ENCODE results near the gene KLHDC8B.
A peak's percentile ranks its signal among the peaks of the same experiment; 100 is the strongest.

The KLHDC8B gene

DNA sequence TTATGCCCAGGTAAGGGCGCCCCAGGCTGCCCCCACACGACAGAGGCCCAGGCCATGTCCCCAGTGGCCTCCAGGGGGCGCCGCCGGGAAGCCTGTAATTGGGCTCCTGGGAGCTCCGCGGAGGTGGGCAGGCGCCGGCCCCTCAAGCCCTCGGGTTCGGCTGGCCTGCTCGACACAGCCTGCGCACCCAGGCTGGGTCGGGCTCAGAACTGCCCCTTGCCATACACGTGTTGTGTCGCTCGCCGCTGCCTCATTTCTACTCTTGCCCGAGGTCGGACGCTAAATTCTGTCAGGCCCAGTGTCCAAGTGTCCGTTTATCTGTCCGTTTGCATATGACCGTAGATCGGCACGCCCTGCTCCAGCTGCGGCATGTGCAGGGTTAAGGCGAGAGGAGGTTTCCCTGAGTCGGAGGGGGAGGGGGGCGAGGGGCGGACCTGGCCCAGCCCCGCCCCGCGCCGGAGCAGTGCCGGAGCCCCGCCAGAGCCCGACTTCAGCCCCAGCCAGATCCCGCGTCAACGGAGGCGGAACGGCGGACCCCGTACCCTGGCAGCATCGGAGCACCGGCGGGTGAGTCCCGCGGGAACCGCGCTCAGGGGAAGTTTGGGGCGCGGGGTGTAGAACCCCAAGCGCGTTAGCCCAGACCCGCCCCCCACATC is at the start of gene KLHDC8B:
Gene KLHDC8B, plus strand, starts transcription at position 480 of the 656 bp plus-strand sequence. CDS start 1,172 bp downstream, outside the sequence.
- Histone ChIP-seq H3K36me3 (peaks cover 0 to 40% (median 0%) of the 10 kb centered on the region in 11 experiments; a peak in 4 of 22 replicates), H3K27me3 (no peaks in the 10 kb centered on the region; a peak in 1 of 22 replicates), H3K27ac (peak within 1 kb of the TSS; percentile 47 to 76 (median 69)), H3K4me2 (peak within 1 kb of the TSS; percentile 84 to 100 (median 96)), H3K4me3 (peak within 1 kb of the TSS; percentile 59 to 93 (median 66)), H4K20me1 (peaks cover 0 to 32% (median 0%) of the 10 kb centered on the region in 11 experiments; a peak in 4 of 22 replicates), H3K9me3 (replicated peaks in 1 of 11) (0 out of 22 replicates have a peak, but pooled peaks cover 0 to 4% (median 0%) of the 10 kb centered on the region in 11 experiments), H3K4me1 (peaks cover 59 to 71% (median 67%) of the 10 kb centered on the region in 10 experiments), H3K9ac (peak within 1 kb of the TSS; percentile 66 to 96 (median 79))
- no peak for TF ChIP-seq Cebpa-rat (IDR thresholded peaks at IDR 0.05)

DNA sequence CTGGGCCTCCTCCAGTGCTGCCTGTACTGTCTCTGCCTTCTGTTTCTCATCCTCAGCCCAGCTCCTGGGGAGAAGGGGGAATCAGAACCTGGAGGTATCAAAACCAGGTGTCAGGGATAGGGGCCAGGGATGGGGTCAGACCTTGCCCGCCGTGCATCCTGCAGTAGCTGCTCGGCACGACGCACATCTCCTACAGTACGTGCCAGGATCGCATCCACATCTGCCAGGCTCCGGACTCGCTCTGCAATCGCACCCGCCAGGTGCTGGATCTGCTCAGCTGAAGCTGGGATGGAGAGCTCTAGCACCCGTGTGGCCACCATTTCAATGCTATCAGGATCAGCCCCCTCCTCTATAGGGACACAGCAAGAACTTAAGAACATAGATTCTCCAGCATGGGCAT is 49.4 kb upstream of the KLHDC8B start:
- H3K9me3 ChIP-seq (replicated peaks in 1 of 11) = no peaks in the 10 kb centered on the region
- peak overlapping the region in 2 of 11 experiments; percentile 96 to 98; a peak in 3 of 22 replicates for H3K9ac ChIP-seq
- H3K36me3 ChIP-seq = peaks cover 19 to 25% (median 21%) of the 10 kb centered on the region in 11 experiments
- no peak for TF ChIP-seq Cebpa-rat (IDR thresholded peaks at IDR 0.05)
- peaks cover 16 to 24% (median 21%) of the 10 kb centered on the region in 10 experiments for H3K4me1 ChIP-seq
- no peaks in the 10 kb centered on the region for H3K27me3 ChIP-seq
- peak overlapping the region in 2 of 11 experiments; percentile 90 to 97; a peak in 2 of 22 replicates for H3K27ac ChIP-seq
- H3K4me2 ChIP-seq = no peak overlapping the region; a peak in 1 of 22 replicates
- no peak overlapping the region for H3K4me3 ChIP-seq
- peaks cover 0 to 8% (median 0%) of the 10 kb centered on the region in 11 experiments; a peak in 5 of 22 replicates for H4K20me1 ChIP-seq

DNA sequence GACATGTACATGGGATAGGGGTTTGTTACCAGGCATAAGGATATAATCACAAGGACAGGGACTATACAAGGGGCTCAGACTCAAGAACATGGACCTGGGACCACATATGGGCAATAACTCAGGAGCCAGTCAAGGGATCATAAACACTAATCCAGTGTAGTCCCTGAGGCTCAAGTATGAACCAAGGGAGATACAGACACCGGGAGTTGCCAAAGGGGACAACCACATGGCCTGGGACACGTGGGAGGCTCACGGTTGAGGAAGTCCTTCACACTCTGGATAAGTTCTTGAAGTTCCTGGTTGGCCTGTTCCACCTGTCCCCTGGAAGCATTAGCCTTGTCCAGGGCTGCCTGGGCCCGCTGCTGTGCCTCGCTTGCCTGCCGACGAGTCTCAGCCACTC is 48.9 kb upstream of the KLHDC8B start:
- Histone ChIP-seq H3K9ac (no peak overlapping the region), H4K20me1 (peaks cover 0 to 6% (median 0%) of the 10 kb centered on the region in 11 experiments; a peak in 2 of 22 replicates), H3K4me3 (no peak overlapping the region), H3K27ac (no peak overlapping the region; a peak in 1 of 22 replicates), H3K36me3 (peaks cover 15 to 21% (median 17%) of the 10 kb centered on the region in 11 experiments), H3K4me2 (no peak overlapping the region), H3K4me1 (peaks cover 16 to 24% (median 21%) of the 10 kb centered on the region in 10 experiments), H3K9me3 (replicated peaks in 1 of 11) (no peaks in the 10 kb centered on the region), H3K27me3 (no peaks in the 10 kb centered on the region)
- no peak for TF ChIP-seq Cebpa-rat (IDR thresholded peaks at IDR 0.05)

DNA sequence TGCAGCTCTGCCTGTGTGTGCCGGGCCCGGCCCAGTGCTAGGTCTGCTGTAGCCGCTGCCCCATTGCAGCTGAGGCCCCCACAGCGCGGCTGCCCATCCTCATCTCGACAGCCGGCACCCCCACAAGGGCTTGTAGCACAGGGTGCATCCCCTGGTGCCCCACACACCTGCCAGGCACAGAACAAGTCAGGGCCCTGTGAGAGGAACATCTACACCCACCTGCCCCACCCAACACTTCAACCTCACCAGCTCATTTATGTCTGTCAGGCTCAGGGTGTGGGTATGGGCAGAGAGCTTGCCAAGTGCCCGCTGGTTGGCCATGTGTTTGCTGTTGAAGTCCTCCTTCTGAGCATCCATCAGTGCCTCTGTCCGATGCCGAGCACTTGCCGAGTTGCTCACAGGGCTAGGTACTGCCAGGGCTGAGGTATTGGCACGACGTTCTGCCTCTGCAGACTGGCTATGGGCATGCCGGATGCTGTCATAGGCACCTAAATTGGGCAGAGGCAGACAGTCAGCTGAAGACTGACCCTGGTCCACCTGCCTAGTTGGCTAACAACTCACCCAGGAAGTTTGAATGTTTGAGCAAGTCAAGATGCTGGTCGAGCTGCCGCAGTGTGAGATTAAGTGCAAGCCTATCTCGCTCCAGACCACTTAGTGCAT is 48.4 kb upstream of the KLHDC8B start:
- TF ChIP-seq Cebpa-rat (IDR thresholded peaks at IDR 0.05) = no peak
- Histone ChIP-seq H3K9ac (no peak overlapping the region), H3K4me3 (no peak overlapping the region), H3K27me3 (no peaks in the 10 kb centered on the region), H3K27ac (no peak overlapping the region), H3K4me2 (no peak overlapping the region), H4K20me1 (peaks cover 0 to 6% (median 0%) of the 10 kb centered on the region in 11 experiments; a peak in 1 of 22 replicates), H3K36me3 (peaks cover 10 to 15% (median 11%) of the 10 kb centered on the region in 11 experiments), H3K4me1 (peaks cover 16 to 24% (median 21%) of the 10 kb centered on the region in 10 experiments), H3K9me3 (replicated peaks in 1 of 11) (no peaks in the 10 kb centered on the region)

DNA sequence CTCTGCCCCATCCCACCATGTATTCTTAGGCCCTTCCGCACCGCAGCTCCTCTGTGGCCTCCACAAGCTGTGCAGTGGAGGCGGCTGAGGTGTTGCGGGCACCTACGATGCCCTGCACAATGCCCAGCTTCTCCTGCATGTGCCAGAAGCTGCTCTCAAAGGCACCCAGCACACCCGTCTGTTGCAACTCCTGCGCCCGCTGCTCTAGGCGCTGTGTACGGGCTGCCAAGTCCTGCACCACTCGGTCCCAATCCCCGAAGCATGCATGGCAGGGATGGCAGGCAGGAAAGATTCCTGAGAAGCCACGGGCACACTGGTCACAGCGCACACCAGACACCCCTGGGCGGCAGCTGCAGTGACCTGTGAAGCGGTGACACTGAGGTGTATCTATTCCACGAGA is 47.7 kb upstream of the KLHDC8B start:
- Histone ChIP-seq H3K4me1 (peaks cover 12 to 23% (median 20%) of the 10 kb centered on the region in 10 experiments), H3K9me3 (replicated peaks in 1 of 11) (no peaks in the 10 kb centered on the region), H3K27me3 (no peaks in the 10 kb centered on the region), H3K4me3 (no peak overlapping the region), H3K4me2 (no peak overlapping the region), H4K20me1 (peaks cover 0 to 5% (median 0%) of the 10 kb centered on the region in 11 experiments; a peak in 1 of 22 replicates), H3K9ac (no peak overlapping the region), H3K36me3 (peaks cover 3 to 9% (median 5%) of the 10 kb centered on the region in 11 experiments; a peak in 20 of 22 replicates), H3K27ac (no peak overlapping the region)
- TF ChIP-seq Cebpa-rat (IDR thresholded peaks at IDR 0.05) = no peak

DNA sequence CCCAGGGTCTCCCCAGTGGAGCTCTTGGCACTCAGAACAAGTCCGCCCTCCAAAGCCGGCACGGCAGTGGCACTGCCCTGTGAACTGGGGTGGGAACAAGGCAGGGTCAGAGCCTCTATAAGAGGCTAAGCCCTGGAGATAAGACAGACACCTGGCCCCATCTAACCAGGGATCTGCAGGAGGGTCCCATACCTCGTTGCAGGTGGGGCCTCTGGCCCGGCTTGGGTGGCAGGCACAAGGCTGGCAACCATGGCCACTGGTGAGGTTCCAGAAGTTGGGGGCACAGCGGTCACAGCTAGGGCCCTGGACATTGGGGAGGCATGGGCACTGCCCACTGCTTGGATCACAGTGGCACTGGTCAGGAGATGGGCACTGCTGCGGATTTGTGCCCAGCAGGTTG is 47.2 kb upstream of the KLHDC8B start:
- H3K36me3 ChIP-seq = peaks cover 0 to 4% (median 0%) of the 10 kb centered on the region in 11 experiments; a peak in 4 of 22 replicates

DNA sequence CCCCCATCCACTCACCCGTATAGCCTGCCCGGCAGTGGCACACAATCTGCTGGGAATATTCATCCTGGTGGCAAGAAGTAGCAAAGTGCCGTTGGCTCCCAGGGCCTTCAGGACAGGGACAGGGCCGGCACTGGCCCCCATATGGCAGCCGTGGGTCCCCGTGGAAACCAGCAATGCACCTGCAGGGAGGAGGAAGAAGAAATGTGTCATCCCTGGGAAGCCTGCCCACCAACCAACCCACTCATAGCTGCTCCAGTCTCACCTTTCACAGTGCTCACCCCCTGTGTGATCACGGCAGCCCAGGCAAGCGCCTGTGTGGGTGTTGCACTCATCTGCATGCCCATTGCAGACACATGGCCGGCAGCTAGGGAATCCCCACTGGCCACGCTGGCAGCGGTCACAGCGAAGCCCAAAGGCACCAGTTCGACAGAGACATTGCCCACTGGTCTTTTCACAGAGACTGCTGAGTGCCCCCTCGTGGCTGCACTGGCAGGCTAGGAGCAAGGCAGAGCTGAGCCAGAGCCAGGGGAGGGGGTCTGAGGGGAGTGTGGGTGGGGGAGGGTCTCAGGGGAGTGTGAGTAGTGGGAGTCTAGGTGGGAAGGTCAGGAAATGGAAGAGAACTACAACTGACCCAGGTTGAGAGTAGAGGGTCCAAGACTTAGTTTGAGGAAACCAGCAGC is 46.3 kb upstream of the KLHDC8B start:
- Histone ChIP-seq H3K36me3 (no peaks in the 10 kb centered on the region), H3K9ac (no peak overlapping the region), H3K4me1 (peaks cover 0 to 16% (median 6%) of the 10 kb centered on the region in 10 experiments; a peak in 14 of 20 replicates), H3K27ac (no peak overlapping the region), H3K27me3 (no peaks in the 10 kb centered on the region), H3K4me2 (no peak overlapping the region), H3K4me3 (no peak overlapping the region), H4K20me1 (no peaks in the 10 kb centered on the region), H3K9me3 (replicated peaks in 1 of 11) (no peaks in the 10 kb centered on the region)
- TF ChIP-seq Cebpa-rat (IDR thresholded peaks at IDR 0.05) = no peak

More for the DNA sequence above, 47.2 kb upstream of the KLHDC8B start:
- Histone ChIP-seq H3K4me3 (no peak overlapping the region), H3K4me1 (peaks cover 7 to 23% (median 15%) of the 10 kb centered on the region in 10 experiments), H3K9me3 (replicated peaks in 1 of 11) (no peaks in the 10 kb centered on the region), H3K27ac (no peak overlapping the region), H3K9ac (no peak overlapping the region), H4K20me1 (no peaks in the 10 kb centered on the region; a peak in 1 of 22 replicates), H3K4me2 (no peak overlapping the region), H3K27me3 (no peaks in the 10 kb centered on the region)
- no peak for TF ChIP-seq Cebpa-rat (IDR thresholded peaks at IDR 0.05)

DNA sequence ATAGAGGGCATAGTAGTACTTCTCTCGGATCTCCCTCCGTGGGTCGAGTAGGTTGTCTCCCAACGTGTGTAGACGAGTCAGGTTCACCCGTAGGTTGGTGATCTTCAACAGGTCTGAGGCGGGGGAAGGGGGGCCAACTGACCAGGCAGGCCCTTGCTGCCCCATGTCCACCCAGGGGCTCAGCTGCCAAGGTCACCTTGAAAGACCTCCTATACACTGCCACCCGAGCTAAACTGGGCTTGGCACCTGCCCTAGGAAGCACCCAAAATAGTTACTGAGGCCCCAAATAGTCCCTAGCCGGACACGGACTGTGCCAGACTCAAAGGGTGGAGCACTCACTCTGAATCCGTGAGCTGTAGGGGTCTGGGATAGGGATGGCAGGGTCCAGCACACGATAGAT is 40.4 kb upstream of the KLHDC8B start:
- Histone ChIP-seq H3K4me1 (peaks cover 0 to 10% (median 2%) of the 10 kb centered on the region in 10 experiments; a peak in 5 of 20 replicates), H3K36me3 (no peaks in the 10 kb centered on the region), H3K27ac (no peak overlapping the region), H3K9ac (no peak overlapping the region), H3K4me2 (no peak overlapping the region), H3K4me3 (no peak overlapping the region), H3K9me3 (replicated peaks in 1 of 11) (no peaks in the 10 kb centered on the region), H3K27me3 (no peaks in the 10 kb centered on the region), H4K20me1 (no peaks in the 10 kb centered on the region)
- TF ChIP-seq Cebpa-rat (IDR thresholded peaks at IDR 0.05) = no peak

Data from BLaER1 treated with 17β-estradiol and CSF1 and Interleukin-3, amounts not matched to agents 10 nM and 100 nM (cell line).